HFFc6 (cell line): ENCODE measurements around the gene LRP5. TPM values are rescaled to one million over a fixed set of nuclear protein-coding genes. Genes with fewer than 3 reads are reported as not detected.
"Not testable (repeated sequence)": the region's sequence is repeated elsewhere in the genome, so short reads cannot be mapped to it uniquely, and the experiment has no call there.

ENCODE experiments used
- DNase-seq: peaks from one replicate; pipeline ENCODE4 v3.0.0-alpha.2; 2018
- H3K27ac Mint-ChIP-seq: 2 replicates; pipeline ENCODE4 v1.8.0; 2020; ENCODE audit warnings: mild to moderate bottlenecking, mixed read lengths
- H3K27me3 Mint-ChIP-seq: 2 replicates; pipeline ENCODE4 v1.8.0; 2021; ENCODE audit warnings: mild to moderate bottlenecking, moderate library complexity, mixed read lengths; ENCODE audit not compliant: insufficient read depth
- H3K36me3 Mint-ChIP-seq: 2 replicates; pipeline ENCODE4 v1.8.0; 2021; ENCODE audit warnings: low read depth, mixed read lengths
- H3K4me1 Mint-ChIP-seq: 2 replicates; pipeline ENCODE4 v1.8.0; 2020; ENCODE audit warnings: low read depth, mixed read lengths
- H3K4me3 Mint-ChIP-seq: 2 replicates; pipeline ENCODE4 v1.8.0; 2020; ENCODE audit warnings: mild to moderate bottlenecking, moderate library complexity, mixed read lengths
- H3K9me3 Mint-ChIP-seq: 2 replicates; pipeline ENCODE4 v1.8.0; 2020; ENCODE audit warnings: mild to moderate bottlenecking, mixed read lengths
- CTCF ChIP-seq: fragments of 200-600 bp; sonication (generic); IDR thresholded peaks from 2 replicates; pipeline ENCODE4 v1.5.0; 2021; ENCODE audit warnings: antibody characterized with exemption, mild to moderate bottlenecking
- total RNA-seq, 6 experiments: library from RNA; stranded (reverse); fragmentation: NEBNext Ultra II Directional; extraction: Animal tissue kit (Norgen Biotek cat#: 25700); gene quantifications; 2 replicates in 1 of 6; 3 replicates in 5 of 6; pipeline ENCODE4 v1.2.3, GENCODE V29; 2021

The LRP5 gene
- total RNA-seq, 6 experiments from 2014 or later: 2.5 to 14.9 (median 3.8) TPM

DNA sequence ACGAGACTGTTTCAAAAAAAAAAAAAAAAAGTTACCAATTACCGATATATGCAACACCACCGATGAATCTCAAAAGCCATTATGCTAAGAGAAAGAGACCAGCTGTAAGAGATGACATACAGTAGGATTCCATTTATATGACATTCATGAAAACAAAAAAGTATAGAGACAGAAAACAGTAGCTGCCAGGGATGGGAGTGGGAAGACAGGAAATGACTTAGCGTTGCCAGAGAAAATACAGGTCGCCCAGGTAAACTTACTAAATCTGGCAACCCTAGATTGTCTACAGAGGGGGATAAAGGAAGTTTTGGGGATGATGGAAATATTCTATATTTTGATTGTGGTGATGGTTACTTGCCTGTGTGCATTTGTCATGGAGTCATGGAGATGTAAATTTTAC, 32.7 kb upstream of the LRP5 start:
- no peak overlapping the region for H3K4me3 Mint-ChIP-seq
- no peaks in the 10 kb centered on the region for H3K36me3 Mint-ChIP-seq
- no peak for TF ChIP-seq CTCF
- H3K9me3 Mint-ChIP-seq: no peaks in the 10 kb centered on the region
- no peak overlapping the region for H3K27ac Mint-ChIP-seq
- no peaks in the 10 kb centered on the region for H3K4me1 Mint-ChIP-seq
- DNase-seq: no peak
- peaks cover 16% of the 10 kb centered on the region for H3K27me3 Mint-ChIP-seq

DNA sequence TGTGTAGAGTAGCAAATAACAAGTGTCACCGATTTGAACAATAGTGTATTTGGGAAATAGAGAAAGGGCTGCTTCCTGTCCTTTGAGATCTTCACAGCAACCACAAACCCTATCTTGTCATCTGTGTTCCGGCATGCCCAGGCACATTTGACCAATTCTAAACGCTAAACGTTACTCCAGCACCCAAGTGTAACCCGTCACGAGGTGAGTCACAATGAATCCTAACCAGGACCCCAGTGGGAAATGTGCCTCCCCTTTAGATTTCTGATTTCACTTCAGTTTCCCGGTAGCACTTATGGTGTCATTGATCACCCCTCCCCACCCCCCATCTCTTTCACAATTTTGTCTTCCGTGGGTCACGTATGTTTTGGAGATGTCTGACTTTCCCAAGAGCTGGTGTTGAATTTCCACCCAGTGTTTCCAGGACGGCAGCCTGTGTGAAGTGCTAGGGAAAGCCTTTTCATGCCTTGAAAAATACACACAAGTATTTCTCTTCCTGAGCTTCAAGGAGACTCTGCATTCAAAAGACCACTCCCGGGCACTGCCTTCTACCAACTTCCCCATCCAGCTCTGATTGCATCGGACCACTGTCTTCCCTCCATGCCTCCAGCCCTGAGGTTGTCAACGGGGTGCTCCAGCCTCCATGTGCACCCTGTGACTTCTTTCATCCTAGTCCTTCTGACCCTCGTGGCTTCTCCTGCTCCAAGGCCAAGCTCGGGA, 30.1 kb upstream of the LRP5 start:
- Mint-ChIP-seq H3K27ac (no peak overlapping the region), H3K4me3 (no peak overlapping the region), H3K36me3 (no peaks in the 10 kb centered on the region), H3K27me3 (peaks cover 20% of the 10 kb centered on the region), H3K9me3 (no peaks in the 10 kb centered on the region), H3K4me1 (no peaks in the 10 kb centered on the region)
- no peak for DNase-seq
- TF ChIP-seq CTCF: no peak

- DNase-seq: no peak
- Mint-ChIP-seq H3K9me3 (no peaks in the 10 kb centered on the region), H3K27ac (no peak overlapping the region), H3K4me1 (no peaks in the 10 kb centered on the region), H3K4me3 (no peak overlapping the region), H3K36me3 (no peaks in the 10 kb centered on the region), H3K27me3 (peaks cover 24% of the 10 kb centered on the region)
- no peak for TF ChIP-seq CTCF
These were observed 29.5 kb upstream of the LRP5 start for GRCh38 chr11:68282861-68283230.

DNA sequence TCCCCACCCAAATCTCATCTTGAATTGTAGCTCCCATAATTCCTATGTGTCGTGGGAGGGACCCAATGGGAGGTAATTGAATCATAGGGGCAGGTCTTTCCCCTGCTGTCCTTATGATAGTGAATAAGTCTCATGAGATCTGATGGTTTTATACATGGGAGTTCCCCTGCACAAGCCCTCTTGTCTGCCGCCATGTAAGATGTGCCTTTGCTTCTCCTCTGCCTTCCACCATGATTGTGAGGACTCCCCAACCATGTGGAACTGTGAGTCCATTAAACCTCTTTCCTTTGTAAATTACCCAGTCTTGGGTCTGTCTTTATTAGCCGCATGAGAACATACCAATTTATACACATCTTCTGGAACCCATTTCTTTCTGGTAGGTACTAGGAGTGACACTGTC, 27.8 kb upstream of the LRP5 start:
- DNase-seq, H3K9me3 Mint-ChIP-seq, H3K4me3 Mint-ChIP-seq, H3K4me1 Mint-ChIP-seq, H3K27ac Mint-ChIP-seq, H3K36me3 Mint-ChIP-seq: not testable (repeated sequence)
- H3K27me3 Mint-ChIP-seq: peaks cover 22% of the 10 kb centered on the region

DNA sequence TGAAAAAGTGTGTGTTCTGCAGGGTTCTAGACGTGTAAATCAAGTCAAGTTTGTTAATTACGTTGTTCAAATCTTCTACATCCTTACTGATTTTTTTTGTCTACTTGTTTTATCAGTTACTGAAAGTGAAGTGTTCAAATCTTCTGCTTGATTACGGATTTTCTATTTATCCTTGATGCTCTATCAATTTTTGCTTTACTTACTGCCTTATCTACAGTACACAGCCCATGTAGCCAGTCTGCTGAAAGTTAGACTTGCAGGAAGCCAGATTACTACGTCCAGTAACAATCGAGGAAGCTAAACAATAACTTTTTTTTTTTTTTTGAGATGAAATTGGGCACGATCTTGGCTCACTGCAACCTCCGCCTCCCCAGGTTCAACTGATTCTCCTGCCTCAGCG, 25.0 kb upstream of the LRP5 start:
- H3K4me1 Mint-ChIP-seq: no peaks in the 10 kb centered on the region
- H3K9me3 Mint-ChIP-seq: peaks cover 16% of the 10 kb centered on the region
- no peak for TF ChIP-seq CTCF
- DNase-seq: no peak
- H3K27me3 Mint-ChIP-seq: peaks cover 25% of the 10 kb centered on the region
- H3K27ac Mint-ChIP-seq: no peak overlapping the region
- H3K36me3 Mint-ChIP-seq: peaks cover 4% of the 10 kb centered on the region
- H3K4me3 Mint-ChIP-seq: no peak overlapping the region

- Mint-ChIP-seq H3K36me3 (peaks cover 4% of the 10 kb centered on the region), H3K27ac (no peak overlapping the region), H3K9me3 (peaks cover 16% of the 10 kb centered on the region), H3K27me3 (peaks cover 18% of the 10 kb centered on the region), H3K4me1 (no peaks in the 10 kb centered on the region), H3K4me3 (no peak overlapping the region)
- DNase-seq: no peak
- TF ChIP-seq CTCF: no peak
These were observed 22.9 kb upstream of the LRP5 start for GRCh38 chr11:68289456-68289855.
